Esophagus squamous epithelium (tissue), 5 donors: ENCODE measurements around the gene LAMA3. TPM values are rescaled to one million over a fixed set of nuclear protein-coding genes. Genes with fewer than 3 reads are reported as not detected.

Source experiments
- DNase-seq: peaks from one replicate; lab custom pipeline; 2025; lab: John Stamatoyannopoulos, UW
- H3K27ac ChIP-seq, 4 donors: fragments of 200-600 bp; sonication (generic); one replicate each; pipeline ENCODE4 v1.5.1; 2016 to 2019; ENCODE audit warnings: mild to moderate bottlenecking in 1 of 4
- H3K27me3 ChIP-seq, 4 donors: fragments of 200-600 bp; sonication (generic); 1 replicate in 3 of 4; 2 replicates in 1 of 4; pipeline versions ENCODE4 v1.5.1 to v1.6.0; 2017 to 2021; ENCODE audit warnings: antibody characterized with exemption in 1 of 4
- H3K36me3 ChIP-seq, 3 donors: fragments of 200-600 bp; sonication (generic); one replicate each; pipeline ENCODE4 v1.5.1; 2016 to 2019
- H3K4me1 ChIP-seq, 3 donors: fragments of 200-600 bp; sonication (generic); one replicate each; pipeline ENCODE4 v1.5.1; 2017 to 2019
- H3K4me3 ChIP-seq, 4 donors: fragments of 200-600 bp; sonication (generic); 1 replicate in 3 of 4; 2 replicates in 1 of 4; pipeline ENCODE4 v1.5.1; 2016 to 2019; ENCODE audit warnings: mild to moderate bottlenecking in 2 of 4, moderate library complexity in 1 of 4
- H3K9me3 ChIP-seq, 3 donors: fragments of 200-600 bp; sonication (generic); one replicate each; pipeline ENCODE4 v1.5.1; 2016 to 2019
- POLR2A ChIP-seq, 4 donors: fragments of 450-650 bp; IDR thresholded peaks; one replicate each; pipeline ENCODE4 v1.6.1; 2017; ENCODE audit warnings: antibody characterized with exemption in 4 of 4, mild to moderate bottlenecking in 4 of 4, moderate library complexity in 3 of 4
- WGBS, 2 donors: methylation state at CpG; one replicate each; pipeline ENCODE4 v1.1.5; 2018; 5-methylcytosine and 5-hydroxymethylcytosine counted together
- intact Hi-C: fragments of 100-400 bp; cut with DNase I; formaldehyde crosslinking; loops from one replicate; pipeline ENCODE4 v1.15.0; 2022
- total RNA-seq, 4 donors: library from RNA; depleted of rRNA; stranded (reverse); fragments of >200 nt; gene quantifications; one replicate each; pipeline ENCODE4 v1.1.0, GENCODE V29; 2016
- TF ChIP-seq, protein P1 (sequence below), 6 experiments: fragments of 450-650 bp in 4 of 6; fragments of 200-600 bp in 2 of 6; sonication (generic) in 2 of 6; IDR thresholded peaks; one replicate each; pipeline ENCODE4 v1.5.1; 2016 to 2019; ENCODE audit warnings: antibody characterized with exemption in 6 of 6, mild to moderate bottlenecking in 4 of 6, moderate library complexity in 4 of 6
- donor health status: DM: yes; HTN: yes; CAD: no.

The LAMA3 gene
- total RNA-seq, 4 donors from 2014 or later, result 28.7 to 81.3 (median 44.8) TPM

DNA sequence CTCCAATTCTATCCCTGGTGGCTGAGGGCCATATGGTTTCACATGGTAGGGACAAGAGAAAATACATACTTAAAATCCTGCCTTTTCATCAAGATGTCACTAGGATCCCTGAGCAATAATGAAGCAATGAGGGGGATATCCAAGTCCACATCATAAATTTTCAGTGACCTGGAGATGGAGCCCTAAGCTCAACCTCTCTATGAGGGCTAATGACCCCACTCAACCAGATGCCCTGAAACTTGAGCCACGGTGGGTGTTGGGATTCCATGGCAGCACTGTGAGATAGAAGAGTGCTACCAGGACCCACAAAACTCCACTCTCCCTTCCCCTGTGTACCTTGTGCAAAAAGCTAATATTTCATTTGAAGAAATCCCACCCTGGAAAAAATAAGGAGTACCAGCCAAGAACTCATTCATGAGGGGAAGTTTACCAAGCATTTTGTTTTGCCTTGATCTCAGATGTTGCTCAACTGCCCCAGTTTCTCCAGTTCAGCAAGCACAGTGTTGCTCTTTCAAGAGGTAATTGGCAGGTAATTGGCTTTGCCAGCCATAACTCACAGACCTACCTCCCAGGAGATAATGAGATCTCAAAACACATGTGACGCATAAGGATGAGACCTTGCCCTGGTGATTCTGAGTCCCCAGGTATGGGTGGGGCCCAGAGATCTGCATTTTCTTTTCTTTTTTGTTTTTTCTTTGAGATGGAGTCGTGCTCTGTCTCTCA lies 274.4 kb downstream of the LAMA3 start:
- no peaks in the 10 kb centered on the region for H3K27me3 ChIP-seq
- H3K27ac ChIP-seq, result no peak overlapping the region
- DNase-seq, result no peak
- WGBS, 2 donors, result 68 to 90% methylated on average over 3 of the region's 3 CpGs
- intact Hi-C loops, result no loop called here
- no peak overlapping the region for H3K4me3 ChIP-seq
- H3K4me1 ChIP-seq, result peaks cover 7 to 48% (median 14%) of the 10 kb centered on the region in 3 donors
- TF ChIP-seq POLR2A (IDR thresholded peaks at IDR 0.05), result no peak
- no peaks in the 10 kb centered on the region for H3K9me3 ChIP-seq
- no peaks in the 10 kb centered on the region for H3K36me3 ChIP-seq

DNA sequence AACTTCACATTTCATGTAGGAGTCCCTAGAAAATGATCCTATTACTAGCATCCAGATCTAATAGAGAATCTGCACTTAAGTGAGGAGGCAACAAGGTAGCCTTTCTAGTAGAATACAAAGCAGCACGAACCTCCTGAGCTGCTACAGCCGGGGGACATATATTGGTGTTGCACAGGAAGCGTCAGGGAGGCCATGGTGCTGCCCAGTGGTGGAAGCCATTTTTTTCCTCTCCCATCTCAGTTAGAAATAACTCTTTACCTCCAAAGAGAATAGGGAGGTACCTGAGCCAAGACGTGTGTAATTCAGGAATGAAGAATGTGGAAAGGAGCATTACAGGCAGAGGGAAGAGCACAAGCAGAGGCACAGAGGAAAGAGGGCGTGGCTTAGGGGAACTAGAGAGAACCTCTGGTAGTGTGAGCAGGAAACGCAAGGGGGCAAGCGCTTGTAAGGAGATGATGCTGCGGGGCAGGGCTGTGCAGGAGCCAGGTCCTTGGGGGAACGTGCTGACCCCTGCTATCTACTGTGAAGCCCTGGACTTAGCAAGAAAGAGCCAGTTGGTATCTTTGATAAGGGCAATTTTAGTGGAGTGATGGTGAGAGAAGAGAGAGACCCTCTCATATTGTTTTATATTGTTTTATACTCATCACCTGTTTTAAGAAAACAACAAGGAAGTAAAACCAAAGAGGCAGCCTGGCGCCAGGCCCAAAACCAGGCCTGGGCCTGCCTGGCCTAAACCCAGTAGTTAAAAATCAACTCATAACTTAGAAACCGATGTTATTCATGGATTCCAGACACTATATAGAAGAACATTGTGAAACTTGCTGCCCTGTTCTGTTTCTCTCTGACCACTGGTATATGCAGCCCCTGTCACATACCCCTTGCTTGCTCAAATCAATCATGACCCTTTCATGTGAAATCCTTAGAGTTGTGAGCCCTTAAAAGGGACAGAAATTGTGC lies 275.3 kb downstream of the LAMA3 start:
- Histone ChIP-seq H3K27me3 (no peaks in the 10 kb centered on the region), H3K4me1 (peaks cover 7 to 41% (median 14%) of the 10 kb centered on the region in 3 donors), H3K9me3 (no peaks in the 10 kb centered on the region), H3K27ac (peak overlapping the region; percentile 27 to 82 (median 68)), H3K4me3 (no peak overlapping the region), H3K36me3 (no peaks in the 10 kb centered on the region)
- DNase-seq, result no peak
- intact Hi-C loops, result no loop called here
- TF ChIP-seq, protein P1, sequence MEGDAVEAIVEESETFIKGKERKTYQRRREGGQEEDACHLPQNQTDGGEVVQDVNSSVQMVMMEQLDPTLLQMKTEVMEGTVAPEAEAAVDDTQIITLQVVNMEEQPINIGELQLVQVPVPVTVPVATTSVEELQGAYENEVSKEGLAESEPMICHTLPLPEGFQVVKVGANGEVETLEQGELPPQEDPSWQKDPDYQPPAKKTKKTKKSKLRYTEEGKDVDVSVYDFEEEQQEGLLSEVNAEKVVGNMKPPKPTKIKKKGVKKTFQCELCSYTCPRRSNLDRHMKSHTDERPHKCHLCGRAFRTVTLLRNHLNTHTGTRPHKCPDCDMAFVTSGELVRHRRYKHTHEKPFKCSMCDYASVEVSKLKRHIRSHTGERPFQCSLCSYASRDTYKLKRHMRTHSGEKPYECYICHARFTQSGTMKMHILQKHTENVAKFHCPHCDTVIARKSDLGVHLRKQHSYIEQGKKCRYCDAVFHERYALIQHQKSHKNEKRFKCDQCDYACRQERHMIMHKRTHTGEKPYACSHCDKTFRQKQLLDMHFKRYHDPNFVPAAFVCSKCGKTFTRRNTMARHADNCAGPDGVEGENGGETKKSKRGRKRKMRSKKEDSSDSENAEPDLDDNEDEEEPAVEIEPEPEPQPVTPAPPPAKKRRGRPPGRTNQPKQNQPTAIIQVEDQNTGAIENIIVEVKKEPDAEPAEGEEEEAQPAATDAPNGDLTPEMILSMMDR (IDR thresholded peaks at IDR 0.05), result peak in 2 of 6 experiments; percentile 38 to 60
- TF ChIP-seq POLR2A (IDR thresholded peaks at IDR 0.05), result no peak
- 54 to 71% methylated on average over 11 of the region's 11 CpGs for WGBS, 2 donors

DNA sequence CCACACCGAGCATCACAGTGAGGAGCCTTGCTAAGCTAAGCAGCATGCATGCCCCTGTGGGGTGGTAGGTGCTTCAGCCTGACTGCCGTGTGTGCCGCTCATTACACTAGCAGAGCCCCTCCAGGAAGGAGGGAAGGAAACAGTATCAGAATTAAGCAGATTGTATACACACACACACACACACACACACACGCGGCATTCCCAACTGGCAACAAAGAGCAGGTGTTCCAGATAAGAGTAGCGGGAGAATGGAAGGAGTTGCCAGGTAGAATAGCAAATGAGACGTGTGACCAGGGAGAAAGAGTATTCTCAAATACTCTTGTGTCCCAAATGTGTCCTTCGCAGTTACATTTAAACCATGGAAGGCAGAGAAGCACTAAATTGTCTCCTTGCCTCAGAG lies 277.7 kb downstream of the LAMA3 start:
- H3K27me3 ChIP-seq, result no peaks in the 10 kb centered on the region
- intact Hi-C loops, result no loop called here

DNA sequence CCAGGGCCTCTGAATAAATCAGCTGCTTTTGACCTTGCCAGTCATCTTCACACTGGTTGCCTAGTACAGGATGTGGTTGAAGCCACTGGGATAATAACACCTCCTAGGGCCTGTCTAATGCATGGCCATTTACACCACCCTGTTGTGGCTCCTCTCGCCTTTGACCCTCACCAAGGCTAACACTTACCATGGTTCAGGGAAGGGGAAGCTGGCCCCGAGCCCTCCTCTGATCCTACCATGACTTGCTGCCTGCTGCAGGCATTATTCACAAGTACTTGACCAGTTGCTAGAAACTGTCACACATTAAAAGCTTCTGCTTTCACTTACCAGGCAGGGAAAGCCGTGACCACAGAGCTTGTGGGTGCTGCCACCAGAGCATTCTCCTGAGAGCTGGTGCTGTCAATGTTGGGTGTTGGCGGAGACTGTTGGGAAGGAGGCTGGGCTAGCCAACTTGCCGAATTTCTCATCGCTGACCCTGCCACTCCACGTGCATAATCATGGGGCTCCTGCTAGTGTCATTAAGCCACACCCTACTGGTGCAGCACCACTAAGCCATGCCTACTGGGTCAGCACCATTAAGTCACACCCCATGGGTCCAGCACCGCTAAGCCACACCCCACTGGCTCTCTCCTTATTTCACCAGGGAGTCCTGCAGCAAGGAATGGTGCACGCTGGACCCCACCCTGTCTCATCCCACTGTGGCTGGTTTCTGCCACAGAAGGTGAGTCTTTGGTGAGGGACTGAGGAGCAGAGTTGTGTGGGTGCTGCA lies 278.3 kb downstream of the LAMA3 start:
- no peak overlapping the region for H3K4me3 ChIP-seq
- TF ChIP-seq, protein P1 (IDR thresholded peaks at IDR 0.05), result no peak
- no peak for TF ChIP-seq POLR2A (IDR thresholded peaks at IDR 0.05)
- intact Hi-C loops, result no loop called here
- DNase-seq, result no peak
- no peaks in the 10 kb centered on the region for H3K9me3 ChIP-seq
- H3K4me1 ChIP-seq, result peaks cover 7 to 54% (median 22%) of the 10 kb centered on the region in 3 donors
- 67 to 83% methylated on average over 9 of the region's 9 CpGs for WGBS, 2 donors
- no peaks in the 10 kb centered on the region for H3K27me3 ChIP-seq
- H3K36me3 ChIP-seq, result no peaks in the 10 kb centered on the region
- no peak overlapping the region for H3K27ac ChIP-seq

More for the DNA sequence above, 277.7 kb downstream of the LAMA3 start:
- no peak overlapping the region for H3K27ac ChIP-seq
- H3K9me3 ChIP-seq, result no peaks in the 10 kb centered on the region
- peaks cover 7 to 48% (median 22%) of the 10 kb centered on the region in 3 donors for H3K4me1 ChIP-seq
- 89 to 90% methylated on average over 6 to 8 of the region's 8 CpGs for WGBS, 2 donors
- no peak overlapping the region for H3K4me3 ChIP-seq
- H3K36me3 ChIP-seq, result no peaks in the 10 kb centered on the region
- TF ChIP-seq, protein P1 (IDR thresholded peaks at IDR 0.05), result no peak
- TF ChIP-seq POLR2A (IDR thresholded peaks at IDR 0.05), result no peak
- DNase-seq, result no peak
